Measurements from ENCODE around the gene ATP6V0D1. TPM values are rescaled to one million over a fixed set of nuclear protein-coding genes. Genes with fewer than 3 reads are reported as not detected.

Gene ATP6V0D1
- polyA plus RNA-seq, 1 donor from 2014 or later, result 188 TPM

DNA sequence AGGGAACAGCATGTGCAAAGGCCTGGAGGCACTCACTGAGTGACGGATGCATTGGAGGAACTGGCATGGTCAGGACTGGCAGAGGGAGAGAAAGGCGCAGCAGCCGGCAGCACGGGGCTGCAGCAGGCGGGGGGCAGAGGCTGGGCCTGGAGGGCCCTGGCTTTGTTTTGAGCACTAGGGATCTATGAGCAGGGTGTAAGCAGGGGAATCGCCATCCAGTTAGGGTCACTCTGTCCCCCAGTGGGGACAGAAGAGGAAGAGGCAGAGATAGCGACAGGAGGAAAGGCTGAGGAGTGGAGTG is 35.9 kb downstream of the ATP6V0D1 start:
- H3K4me3 ChIP-seq (ENCODE audit: low read length), result no peak overlapping the region
- no peak overlapping the region for H2AFZ ChIP-seq (ENCODE audit: low read depth, low read length)
- H3K9ac ChIP-seq (ENCODE audit: low read length), result no peak overlapping the region
- H3K79me2 ChIP-seq (replicated peaks; ENCODE audit: insufficient read depth, low read length), result no peaks in the 10 kb centered on the region
- H3K27me3 ChIP-seq (ENCODE audit: insufficient read depth, low read depth, low read length), result no peaks in the 10 kb centered on the region
- no peaks in the 10 kb centered on the region for H3K9me2 ChIP-seq (ENCODE audit: insufficient read depth, low read length)
- H3F3A ChIP-seq (ENCODE audit: insufficient read depth, low read length, poor library complexity, severe bottlenecking), result no peaks in the 10 kb centered on the region
- no peaks in the 10 kb centered on the region for H3K36me3 ChIP-seq (ENCODE audit: insufficient read depth, low read length)
- H3K27ac ChIP-seq (ENCODE audit: low read length), result no peak overlapping the region
- TF ChIP-seq RAD21 (conservative IDR thresholded peaks at IDR 0.05) (no peak), EZH2 (IDR thresholded peaks at IDR 0.05; ENCODE audit: borderline replicate concordance, insufficient read depth, low read length, poor library complexity, severe bottlenecking) (no peak), POLR2AphosphoS5 (IDR thresholded peaks at IDR 0.05) (no peak), REST (IDR thresholded peaks at IDR 0.05; ENCODE audit: borderline replicate concordance) (no peak), TAF1 (IDR thresholded peaks at IDR 0.05; ENCODE audit: low read depth) (no peak), SMC3 (conservative IDR thresholded peaks at IDR 0.05; ENCODE audit: poor library complexity) (no peak), EP300 (conservative IDR thresholded peaks at IDR 0.05; ENCODE audit: poor library complexity, severe bottlenecking) (no peak), MXI1 (conservative IDR thresholded peaks at IDR 0.05; ENCODE audit: poor library complexity, severe bottlenecking) (no peak)
- no peaks in the 10 kb centered on the region for H4K20me1 ChIP-seq (ENCODE audit: insufficient read depth)
- H3K9me3 ChIP-seq (ENCODE audit: low read length), result no peaks in the 10 kb centered on the region
- H3K4me2 ChIP-seq (ENCODE audit: low read length), result no peak overlapping the region

DNA sequence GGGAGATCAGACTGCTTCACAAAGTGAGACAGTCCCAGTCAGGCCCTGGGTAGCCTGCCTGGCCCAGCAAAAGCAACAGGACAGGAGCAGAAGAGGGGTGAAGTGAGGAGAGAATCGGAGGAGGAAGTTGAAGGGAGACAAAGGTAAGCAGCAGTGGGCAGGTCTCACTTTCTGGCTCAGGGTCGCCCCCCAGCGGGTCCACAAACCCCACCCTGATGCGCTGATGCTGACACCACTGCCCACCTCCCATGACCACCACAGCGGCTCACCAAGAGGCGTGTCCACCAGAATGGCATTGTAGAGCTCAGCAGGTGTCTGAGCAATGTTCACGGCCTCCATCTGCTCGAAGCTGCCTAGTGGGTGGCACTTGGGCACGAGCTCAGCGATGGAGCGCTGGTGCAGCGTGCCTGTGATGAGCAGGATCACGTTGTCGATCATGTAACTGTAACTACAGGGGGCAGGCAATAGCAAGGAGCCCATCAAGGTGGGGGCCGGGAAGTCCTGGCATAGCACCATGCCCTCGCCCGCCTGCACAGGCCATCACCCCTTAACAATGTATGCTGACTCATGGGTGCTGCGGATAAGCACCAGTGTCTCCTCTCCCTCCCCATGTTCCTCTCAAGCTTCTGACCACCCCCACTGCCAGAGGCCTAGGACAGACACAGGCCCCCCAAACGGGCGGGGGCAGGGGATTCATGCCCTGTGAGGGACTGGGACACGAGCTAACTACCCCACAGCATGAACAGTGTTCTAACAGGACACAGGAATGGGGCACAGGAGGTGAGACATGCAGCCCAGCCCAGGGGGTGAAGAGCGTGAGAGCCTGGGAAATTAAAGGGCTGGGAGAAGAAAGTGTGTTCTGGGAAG is 36.5 kb downstream of the ATP6V0D1 start:
- H2AFZ ChIP-seq (ENCODE audit: low read depth, low read length), result no peak overlapping the region
- no peak for TF ChIP-seq REST (IDR thresholded peaks at IDR 0.05; ENCODE audit: borderline replicate concordance)
- TF ChIP-seq EP300 (conservative IDR thresholded peaks at IDR 0.05; ENCODE audit: poor library complexity, severe bottlenecking), result no peak
- no peak for TF ChIP-seq POLR2AphosphoS5 (IDR thresholded peaks at IDR 0.05)
- TF ChIP-seq TAF1 (IDR thresholded peaks at IDR 0.05; ENCODE audit: low read depth), result no peak
- no peak for TF ChIP-seq RAD21 (conservative IDR thresholded peaks at IDR 0.05)
- no peak for TF ChIP-seq EZH2 (IDR thresholded peaks at IDR 0.05; ENCODE audit: borderline replicate concordance, insufficient read depth, low read length, poor library complexity, severe bottlenecking)
- no peak for TF ChIP-seq SMC3 (conservative IDR thresholded peaks at IDR 0.05; ENCODE audit: poor library complexity)
- TF ChIP-seq, protein P1, sequence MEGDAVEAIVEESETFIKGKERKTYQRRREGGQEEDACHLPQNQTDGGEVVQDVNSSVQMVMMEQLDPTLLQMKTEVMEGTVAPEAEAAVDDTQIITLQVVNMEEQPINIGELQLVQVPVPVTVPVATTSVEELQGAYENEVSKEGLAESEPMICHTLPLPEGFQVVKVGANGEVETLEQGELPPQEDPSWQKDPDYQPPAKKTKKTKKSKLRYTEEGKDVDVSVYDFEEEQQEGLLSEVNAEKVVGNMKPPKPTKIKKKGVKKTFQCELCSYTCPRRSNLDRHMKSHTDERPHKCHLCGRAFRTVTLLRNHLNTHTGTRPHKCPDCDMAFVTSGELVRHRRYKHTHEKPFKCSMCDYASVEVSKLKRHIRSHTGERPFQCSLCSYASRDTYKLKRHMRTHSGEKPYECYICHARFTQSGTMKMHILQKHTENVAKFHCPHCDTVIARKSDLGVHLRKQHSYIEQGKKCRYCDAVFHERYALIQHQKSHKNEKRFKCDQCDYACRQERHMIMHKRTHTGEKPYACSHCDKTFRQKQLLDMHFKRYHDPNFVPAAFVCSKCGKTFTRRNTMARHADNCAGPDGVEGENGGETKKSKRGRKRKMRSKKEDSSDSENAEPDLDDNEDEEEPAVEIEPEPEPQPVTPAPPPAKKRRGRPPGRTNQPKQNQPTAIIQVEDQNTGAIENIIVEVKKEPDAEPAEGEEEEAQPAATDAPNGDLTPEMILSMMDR (IDR thresholded peaks at IDR 0.05; ENCODE audit: poor library complexity, severe bottlenecking), result no peak
- no peak for TF ChIP-seq MXI1 (conservative IDR thresholded peaks at IDR 0.05; ENCODE audit: poor library complexity, severe bottlenecking)
- no peaks in the 10 kb centered on the region for H4K20me1 ChIP-seq (ENCODE audit: insufficient read depth)
- no peaks in the 10 kb centered on the region for H3K27me3 ChIP-seq (ENCODE audit: insufficient read depth, low read depth, low read length)
- H3K9ac ChIP-seq (ENCODE audit: low read length), result no peak overlapping the region
- H3F3A ChIP-seq (ENCODE audit: insufficient read depth, low read length, poor library complexity, severe bottlenecking), result no peaks in the 10 kb centered on the region
- H3K4me3 ChIP-seq (ENCODE audit: low read length), result no peak overlapping the region
- no peaks in the 10 kb centered on the region for H3K79me2 ChIP-seq (replicated peaks; ENCODE audit: insufficient read depth, low read length)
- no peaks in the 10 kb centered on the region for H3K9me3 ChIP-seq (ENCODE audit: low read length)
- H3K9me2 ChIP-seq (ENCODE audit: insufficient read depth, low read length), result no peaks in the 10 kb centered on the region
- H3K4me2 ChIP-seq (ENCODE audit: low read length), result no peak overlapping the region
- no peaks in the 10 kb centered on the region for H3K36me3 ChIP-seq (ENCODE audit: insufficient read depth, low read length)
- H3K27ac ChIP-seq (ENCODE audit: low read length), result no peak overlapping the region
